Superior temporal gyrus (tissue), 1 donor: ENCODE data around the gene CDK12.
"Not testable (repeated sequence)": the region's sequence is repeated elsewhere in the genome, so short reads cannot be mapped to it uniquely, and the experiment has no call there.

ENCODE experiments used
- DNase-seq: peaks from one replicate; pipeline ENCODE4 v3.0.0-alpha.2; 2016; ENCODE audit errors: extremely low spot score

CDK12 gene

GRCh38 chr17:39507511-39507910, 46.2 kb downstream of the CDK12 start:
- DNase-seq: no peak

GRCh38 chr17:39508987-39509386, 47.7 kb downstream of the CDK12 start:
- no peak for DNase-seq

DNA sequence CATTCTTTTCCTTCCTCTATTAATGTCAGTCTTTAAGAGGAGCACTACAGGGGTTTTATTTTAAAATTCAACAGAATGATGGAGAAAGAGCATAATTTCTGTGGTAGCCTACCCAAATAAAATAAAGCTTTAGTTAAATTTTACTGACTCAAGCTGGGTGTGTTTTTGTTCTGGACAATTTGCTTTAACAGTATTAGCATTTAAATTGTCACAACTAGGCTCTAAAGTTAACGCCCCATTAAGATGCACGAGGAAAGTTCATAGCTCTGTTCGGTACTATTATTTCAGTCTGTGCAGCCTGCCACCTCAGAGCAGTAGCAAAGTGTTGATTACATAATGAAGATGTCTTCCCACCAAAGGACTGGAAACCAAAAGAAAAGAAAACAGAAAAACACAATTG, 52.0 kb downstream of the CDK12 start:
- DNase-seq: no peak

DNA sequence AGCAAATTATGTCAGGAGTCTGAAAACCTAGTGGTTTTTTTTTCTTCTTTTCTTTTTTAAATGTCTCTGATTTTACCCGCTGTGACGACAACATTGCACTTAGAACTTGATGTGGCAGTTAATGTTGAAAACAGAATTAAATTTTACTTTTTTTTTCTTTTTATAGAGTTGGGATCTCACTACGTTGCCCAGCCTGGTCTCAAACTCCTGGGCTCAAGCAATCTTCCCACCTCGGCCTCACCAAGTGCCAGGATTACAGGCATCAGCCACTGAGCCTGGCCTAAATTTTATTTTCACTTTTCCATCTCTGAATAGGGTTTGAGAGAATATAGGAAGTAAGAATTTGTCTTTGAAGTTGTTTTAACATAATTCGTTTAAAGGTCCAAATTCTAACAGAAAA, 52.6 kb downstream of the CDK12 start:
- DNase-seq: no peak

GRCh38 chr17:39517224-39517623, 55.9 kb downstream of the CDK12 start:
- DNase-seq: no peak

- DNase-seq: no peak
These were observed 64.7 kb downstream of the CDK12 start for GRCh38 chr17:39525801-39526506.

DNA sequence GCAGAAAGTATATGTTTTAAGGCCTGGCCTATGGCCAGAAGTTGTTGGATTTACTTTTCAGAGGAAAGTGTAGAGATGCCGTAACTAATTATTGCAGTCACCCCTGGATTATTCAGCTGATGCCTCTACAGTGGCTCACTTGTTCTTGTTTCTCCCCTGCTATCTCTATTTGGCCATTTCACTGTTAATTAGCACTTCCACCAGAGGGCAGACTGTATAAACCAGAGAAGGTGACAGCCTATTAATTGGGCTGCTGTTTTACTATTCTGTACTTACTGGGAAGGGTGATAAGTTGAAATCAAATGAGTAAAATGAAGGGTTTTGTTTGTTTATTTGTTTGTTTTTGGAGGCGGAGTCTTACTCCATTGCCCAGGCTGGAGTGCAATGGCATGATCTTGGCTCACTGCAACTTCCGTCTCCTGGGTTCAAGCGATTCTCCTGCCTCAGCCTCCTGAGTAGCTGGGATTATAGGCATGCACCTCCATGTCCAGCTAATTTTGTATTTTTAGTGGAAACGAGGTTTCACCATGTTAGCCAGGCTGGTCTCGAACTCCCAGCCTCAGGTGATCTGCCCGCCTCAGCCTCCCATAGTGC, 66.0 kb downstream of the CDK12 start:
- DNase-seq: peak; percentile 48

DNA sequence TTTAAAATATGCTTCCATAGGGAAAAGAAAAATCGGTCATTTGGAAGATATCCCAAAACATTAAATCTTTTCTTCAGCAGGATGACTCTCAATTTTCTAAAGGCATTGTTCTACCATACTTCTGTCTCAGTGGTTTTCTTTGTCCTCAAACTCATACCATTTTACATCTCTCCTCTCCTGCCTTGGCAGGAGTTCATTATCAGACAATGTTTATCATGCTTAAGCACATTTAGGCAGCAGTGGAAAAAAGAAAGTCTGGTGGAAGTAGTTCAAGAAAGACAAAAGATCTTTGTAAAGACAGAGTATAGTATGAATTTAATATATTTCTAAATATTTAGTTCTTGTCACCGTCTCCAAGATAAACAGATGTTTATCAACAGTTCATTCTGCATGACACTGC, 68.2 kb downstream of the CDK12 start:
- no peak for DNase-seq

- DNase-seq: no peak
These were observed 69.2 kb downstream of the CDK12 start for GRCh38 chr17:39530513-39530912.

DNA sequence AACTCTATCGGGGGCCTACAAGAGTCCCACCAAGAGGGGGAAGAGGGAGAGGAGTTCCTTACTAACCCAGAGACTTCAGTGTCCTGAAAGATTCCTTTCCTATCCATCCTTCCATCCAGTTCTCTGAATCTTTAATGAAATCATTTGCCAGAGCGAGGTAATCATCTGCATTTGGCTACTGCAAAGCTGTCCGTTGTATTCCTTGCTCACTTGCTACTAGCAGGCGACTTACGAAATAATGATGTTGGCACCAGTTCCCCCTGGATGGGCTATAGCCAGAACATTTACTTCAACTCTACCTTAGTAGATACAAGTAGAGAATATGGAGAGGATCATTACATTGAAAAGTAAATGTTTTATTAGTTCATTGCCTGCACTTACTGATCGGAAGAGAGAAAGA, 70.0 kb downstream of the CDK12 start:
- DNase-seq: no peak

DNA sequence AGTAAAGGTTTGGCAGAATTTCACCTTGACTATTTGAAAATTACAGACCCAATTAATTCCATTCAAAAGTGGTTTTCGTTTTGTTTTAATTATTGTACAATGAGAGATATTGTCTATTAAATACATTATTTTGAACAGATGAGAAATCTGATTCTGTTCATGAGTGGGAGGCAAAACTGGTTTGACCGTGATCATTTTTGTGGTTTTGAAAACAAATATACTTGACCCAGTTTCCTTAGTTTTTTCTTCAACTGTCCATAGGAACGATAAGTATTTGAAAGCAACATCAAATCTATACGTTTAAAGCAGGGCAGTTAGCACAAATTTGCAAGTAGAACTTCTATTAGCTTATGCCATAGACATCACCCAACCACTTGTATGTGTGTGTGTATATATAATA, 72.6 kb downstream of the CDK12 start:
- DNase-seq: no peak

- DNase-seq: no peak
These were observed 73.6 kb downstream of the CDK12 start for GRCh38 chr17:39534768-39535405.

DNA sequence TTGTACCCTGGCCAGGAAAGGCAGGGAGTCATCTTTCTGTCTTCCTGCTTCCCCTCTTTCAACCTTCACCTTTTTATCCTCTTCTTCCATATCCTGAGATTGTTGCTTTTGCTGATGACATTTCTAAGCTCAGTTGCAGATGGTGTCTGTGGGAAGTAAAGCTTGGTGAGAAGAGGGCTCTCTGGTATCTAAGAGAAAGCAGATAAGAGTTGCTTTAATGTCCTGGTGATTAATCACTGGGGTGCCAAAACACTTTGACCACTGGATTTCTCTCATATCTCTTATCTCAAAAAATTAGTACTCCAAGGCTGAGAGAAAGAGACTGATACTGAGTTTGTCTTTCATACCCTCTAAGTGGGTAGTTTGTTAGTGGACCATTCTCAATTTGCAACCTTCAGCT, 75.2 kb downstream of the CDK12 start:
- DNase-seq: no peak

- not testable (repeated sequence) for DNase-seq
These were observed 76.1 kb downstream of the CDK12 start for GRCh38 chr17:39537364-39537763.

- no peak for DNase-seq
These were observed 77.6 kb downstream of the CDK12 start for GRCh38 chr17:39538866-39539265.

GRCh38 chr17:39540611-39541010, 79.3 kb downstream of the CDK12 start:
- no peak for DNase-seq

- DNase-seq: no peak
These were observed 80.4 kb downstream of the CDK12 start for GRCh38 chr17:39541652-39542051.

DNA sequence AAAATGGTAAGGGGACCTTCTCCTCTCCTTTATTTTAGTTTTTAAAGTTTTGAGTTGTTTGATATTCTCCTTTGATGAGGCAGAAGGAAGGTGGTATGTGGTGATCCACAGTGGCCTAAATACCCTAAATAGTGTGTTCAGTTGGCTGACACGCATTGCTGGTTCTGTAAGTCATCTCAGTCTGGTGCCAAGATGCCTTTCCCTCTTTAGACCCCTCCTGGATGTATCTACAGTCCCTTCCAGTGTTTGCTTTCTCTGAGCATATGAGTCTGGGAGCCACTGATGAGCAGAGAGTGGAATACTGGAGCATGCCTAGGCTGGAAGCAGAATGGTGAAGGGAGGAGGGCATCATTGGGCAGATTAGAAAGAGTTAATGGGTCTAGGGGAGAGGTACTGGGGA, 81.9 kb downstream of the CDK12 start:
- DNase-seq: no peak

GRCh38 chr17:39543664-39544063, 82.4 kb downstream of the CDK12 start:
- no peak for DNase-seq

DNA sequence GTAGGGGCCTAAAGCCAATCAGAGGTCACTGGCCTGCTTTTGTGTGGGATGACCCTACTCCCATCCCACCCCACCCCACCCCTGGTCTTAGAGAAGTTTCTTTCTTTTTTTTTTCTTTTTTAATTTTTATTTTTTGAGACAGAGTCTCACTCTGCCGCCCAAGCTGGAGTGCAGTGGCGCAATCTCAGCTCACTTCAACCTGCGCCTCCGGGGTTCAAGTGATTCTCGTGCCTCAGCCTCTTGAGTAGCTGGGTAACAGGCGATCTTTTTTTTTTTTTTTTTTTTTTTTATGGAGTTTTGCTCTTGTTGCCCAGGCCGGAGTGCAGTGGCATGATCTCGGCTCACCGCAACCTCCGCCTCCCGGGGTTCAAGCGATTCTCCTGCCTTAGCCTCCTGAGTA, 83.1 kb downstream of the CDK12 start:
- DNase-seq: not testable (repeated sequence)

- peak; percentile 78 for DNase-seq
These were observed 86.6 kb downstream of the CDK12 start for GRCh38 chr17:39547713-39548478.

GRCh38 chr17:39548494-39549225, 87.4 kb downstream of the CDK12 start:
- DNase-seq: no peak
